HG03159 (cell line): ENCODE data around the gene HNF1A.

Source experiments
- ATAC-seq: cut with Tn5 transposase; IDR thresholded peaks from one replicate; pipeline ENCODE4 v1.9.1; 2021; ENCODE audit warnings: mild to moderate bottlenecking, moderate library complexity; ENCODE audit not compliant: unreplicated experiment

Gene HNF1A

GRCh38 chr12:121009741-121010140, 31.4 kb downstream of the HNF1A start:
- ATAC-seq = no peak

DNA sequence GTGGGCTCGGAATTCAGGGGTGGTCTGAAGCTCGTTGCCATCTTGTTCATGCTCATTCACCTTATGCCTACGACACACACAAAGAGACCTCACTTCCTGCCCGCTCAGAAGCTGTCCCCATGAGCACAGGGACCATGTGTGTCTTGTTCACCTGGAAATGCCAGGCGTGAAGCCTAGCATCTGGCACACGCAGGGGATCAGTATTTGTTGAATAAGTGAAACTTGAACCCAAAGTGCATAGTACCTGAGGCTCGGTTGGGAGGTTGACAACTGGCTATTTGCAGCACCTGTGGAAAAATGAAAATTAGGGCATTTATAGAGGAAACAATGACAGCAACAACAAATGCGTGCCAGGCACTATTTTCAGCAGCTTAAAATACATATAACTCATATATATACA, 32.5 kb downstream of the HNF1A start:
- ATAC-seq = no peak

DNA sequence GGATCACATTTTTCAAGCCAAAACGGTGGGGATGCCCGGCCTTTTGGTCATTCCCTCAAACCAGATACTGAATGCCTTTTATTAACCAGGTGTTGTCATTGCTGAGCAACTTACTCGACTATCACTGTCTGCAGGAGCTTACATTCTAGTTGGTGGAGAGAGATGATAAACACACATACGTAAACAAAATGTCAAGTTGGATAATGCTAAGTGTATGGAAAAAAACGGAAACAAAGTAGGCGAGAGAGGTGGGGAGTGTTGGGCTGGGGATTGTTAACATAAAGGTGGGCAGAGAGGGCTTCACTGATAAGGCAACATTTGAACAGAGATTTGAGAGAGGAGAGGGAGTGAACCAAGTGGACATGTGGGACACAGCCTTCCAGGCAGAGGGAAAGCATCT, 33.5 kb downstream of the HNF1A start:
- ATAC-seq = no peak

GRCh38 chr12:121013715-121014114, 35.4 kb downstream of the HNF1A start:
- no peak for ATAC-seq

DNA sequence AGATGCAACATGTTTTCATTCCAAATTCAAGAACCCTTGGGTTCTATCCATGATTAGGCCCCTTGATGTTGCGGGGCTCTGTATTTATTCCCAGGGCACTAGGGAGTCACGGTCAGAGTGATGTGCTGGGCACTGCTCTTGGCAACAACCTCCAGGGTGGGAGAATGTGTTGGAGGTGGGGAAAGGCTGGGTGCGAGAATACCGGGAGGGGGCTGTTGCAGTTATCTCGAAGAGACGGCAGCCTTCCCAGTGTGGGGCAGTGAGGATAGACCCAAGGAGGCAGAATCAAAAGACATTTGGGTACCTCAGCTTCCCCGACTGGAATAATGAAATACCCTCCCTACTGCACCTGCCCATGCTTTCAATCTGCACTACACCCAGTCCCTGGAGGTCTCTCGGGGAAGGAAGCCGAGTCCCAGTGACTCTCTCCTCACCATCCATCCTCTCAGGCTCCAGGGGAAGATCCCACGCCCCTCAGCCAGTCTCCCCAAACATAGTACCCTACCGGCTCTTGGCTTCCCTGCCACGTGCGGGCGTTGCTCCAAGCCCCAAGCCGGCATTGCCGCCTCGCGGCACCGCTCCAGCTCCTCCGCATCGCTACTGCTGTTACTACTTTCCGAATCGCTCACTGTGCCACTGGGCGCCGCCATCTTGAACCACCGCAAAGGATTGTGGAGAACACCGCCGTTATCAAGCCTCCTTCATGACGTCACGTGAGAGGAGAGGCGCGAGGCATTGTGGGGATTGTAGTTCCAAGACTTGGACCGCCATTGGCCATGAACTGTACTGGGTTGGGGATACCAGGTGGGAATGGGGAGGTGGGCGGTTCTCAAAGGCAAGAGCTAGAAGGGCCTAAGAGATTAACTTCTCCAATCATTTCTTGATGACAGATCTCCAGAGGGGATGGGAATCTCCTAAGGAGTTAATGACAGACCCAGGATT, 37.8 kb downstream of the HNF1A start, which contains the start of gene C12orf43:
TSS of gene C12orf43 (minus strand) at position 663 of the 942 bp plus-strand sequence. CDS start at position 650, 13 bp downstream.
- peak; percentile 96 for ATAC-seq

GRCh38 chr12:121017966-121018491, 39.7 kb downstream of the HNF1A start:
- no peak for ATAC-seq

DNA sequence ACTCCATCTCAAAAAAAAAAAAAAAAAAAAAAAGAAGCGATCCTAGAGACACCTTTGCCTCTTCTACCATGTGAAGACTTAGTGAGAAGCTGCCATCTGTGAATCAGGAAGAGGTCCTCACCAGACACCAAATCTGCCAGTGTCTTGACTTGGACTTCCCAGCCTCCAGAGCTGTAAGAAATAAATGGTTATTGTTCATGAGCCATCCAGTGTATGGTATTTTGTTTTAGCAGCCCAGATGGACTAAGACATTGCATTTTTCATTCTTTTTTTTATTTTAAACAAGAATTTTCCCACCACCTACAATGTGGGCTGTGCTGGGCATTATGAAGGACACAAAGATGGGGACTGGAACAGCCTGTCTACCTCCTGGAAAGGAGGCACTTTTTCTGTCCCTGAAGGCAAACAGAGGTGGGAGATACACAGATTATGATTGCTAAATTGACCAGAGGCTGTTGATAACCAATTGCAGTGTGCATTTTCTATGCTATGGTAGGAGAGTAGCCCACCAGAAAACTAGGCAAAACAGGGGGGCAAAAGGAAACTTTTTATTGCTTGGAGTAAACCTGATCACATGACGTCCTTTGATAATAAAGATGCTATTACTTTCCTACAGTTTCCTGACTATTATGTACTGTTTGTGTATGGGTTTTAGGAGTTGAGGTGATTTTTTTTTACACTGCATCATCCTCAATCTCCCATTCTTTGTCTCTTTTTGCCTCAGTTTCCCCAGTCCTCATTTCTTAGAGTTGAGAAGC, 40.7 kb downstream of the HNF1A start:
- no peak for ATAC-seq

GRCh38 chr12:121021754-121022153, 43.4 kb downstream of the HNF1A start:
- ATAC-seq = no peak

DNA sequence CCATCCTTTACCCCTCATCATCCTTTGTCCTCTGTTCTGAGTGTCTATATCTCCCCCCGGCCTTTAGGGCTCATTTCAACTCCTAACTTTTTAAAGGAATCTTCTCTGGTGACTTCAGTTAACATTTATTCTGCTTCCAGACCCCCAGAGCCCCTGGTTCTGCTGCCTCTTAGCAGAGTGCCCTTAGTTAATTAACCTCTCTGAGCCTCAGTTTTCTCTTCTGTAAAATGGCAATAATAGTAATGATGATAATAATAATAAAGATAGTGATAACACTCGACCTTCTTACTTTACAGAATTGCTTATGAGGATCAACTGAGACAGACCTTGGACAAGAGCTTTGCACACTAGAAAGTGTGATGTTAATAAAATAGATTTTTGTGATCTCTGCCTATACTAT, 44.4 kb downstream of the HNF1A start:
- no peak for ATAC-seq

GRCh38 chr12:121023799-121024198, 45.5 kb downstream of the HNF1A start:
- ATAC-seq = no peak

GRCh38 chr12:121025442-121026226, 47.3 kb downstream of the HNF1A start:
- ATAC-seq = no peak

GRCh38 chr12:121026274-121027045, 48.1 kb downstream of the HNF1A start:
- ATAC-seq = no peak

DNA sequence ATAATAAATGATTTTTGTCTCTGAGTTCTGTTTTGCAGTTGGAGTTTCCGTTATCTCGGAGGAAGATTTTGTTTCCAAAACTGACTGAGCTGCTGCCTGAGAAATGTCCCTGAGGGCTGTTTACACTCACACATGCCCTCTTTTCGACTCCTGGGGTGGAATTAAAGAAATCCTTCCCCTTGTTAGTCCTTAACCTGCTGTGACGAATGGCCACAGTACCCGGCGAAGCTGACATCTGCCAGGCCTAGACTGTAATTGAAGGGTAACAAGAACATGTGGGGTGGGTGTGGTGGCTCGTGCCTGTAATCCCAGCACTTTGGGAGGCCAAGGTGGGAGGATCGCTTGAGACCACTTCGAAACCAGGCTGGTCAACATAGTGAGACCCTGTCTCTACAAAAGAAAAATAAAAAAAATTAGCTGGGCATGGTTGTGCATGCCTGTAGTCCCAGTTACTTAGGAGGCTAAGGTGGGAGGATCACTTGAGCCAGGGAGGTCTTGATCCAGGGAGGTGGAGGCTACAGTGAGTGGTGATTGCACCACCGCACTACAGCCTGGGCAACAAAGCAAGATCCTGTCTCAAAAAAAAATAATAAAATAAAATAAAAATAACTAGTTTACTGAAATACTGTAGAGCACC, 52.4 kb downstream of the HNF1A start:
- ATAC-seq = no peak

DNA sequence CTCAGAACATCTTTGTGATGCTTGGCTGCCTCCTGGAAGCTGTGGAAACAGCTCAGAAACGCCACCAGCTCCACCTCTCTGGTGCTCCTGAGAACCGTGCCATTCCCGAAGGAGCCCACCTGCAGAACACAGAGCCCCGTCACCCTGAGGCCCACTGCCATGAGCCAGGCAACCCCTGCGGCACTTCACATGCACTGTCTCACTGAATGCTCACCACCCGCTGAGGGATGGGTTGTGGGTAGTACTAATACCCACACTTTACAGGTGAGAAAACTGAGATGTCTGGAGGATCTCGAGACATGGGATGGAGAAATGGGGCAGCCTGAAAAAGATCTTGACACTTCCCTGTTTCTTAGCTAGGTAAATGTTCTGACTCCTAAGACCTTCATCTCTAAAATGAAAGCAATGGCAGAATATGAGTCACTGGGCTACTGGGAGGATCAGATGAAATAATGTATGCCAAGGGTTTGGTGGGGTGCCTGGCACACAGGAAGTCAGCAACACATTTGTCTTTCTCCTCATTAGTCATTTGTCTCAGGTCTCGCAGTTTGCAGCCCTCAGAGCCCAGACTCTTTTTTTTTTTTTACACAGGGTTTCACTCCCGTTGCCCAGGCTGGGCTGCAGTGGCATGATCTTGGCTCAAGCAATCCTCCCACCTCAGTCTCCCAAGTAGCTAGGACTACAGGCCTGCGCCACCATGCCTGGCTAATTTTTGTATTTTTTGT, 55.4 kb downstream of the HNF1A start:
- ATAC-seq = no peak

DNA sequence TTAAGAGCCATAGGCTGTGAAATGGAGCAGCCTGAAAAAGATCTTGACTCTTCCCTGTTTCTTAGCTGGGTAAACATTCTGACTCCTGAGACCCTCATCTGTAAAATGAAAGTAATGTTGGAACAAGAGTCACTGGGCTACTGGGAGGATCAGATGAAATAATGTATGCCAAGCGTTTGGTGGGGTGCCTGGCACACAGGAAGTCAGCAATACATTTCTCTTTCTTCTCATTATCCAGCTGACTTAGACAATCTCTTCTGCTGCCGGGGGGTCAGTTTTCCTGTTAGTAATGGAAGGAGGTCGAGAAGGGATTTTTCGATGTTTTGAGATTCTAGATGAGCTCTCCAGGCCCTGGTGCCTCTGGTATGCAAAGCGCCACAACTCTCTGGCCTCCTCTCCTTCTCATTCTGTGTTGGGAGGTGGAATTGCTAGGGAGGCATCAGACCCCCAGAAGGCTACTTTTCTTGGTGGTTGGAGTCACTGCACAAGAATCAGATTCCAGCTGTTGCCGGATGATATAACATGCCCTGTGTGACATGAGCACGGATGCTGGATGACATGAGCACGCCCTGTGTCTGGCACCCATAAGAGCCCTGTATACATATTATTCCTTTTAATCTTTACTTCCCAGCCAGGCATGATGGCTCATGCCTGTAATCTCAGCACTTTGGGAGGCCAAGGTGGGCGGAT, 56.4 kb downstream of the HNF1A start:
- ATAC-seq = no peak

DNA sequence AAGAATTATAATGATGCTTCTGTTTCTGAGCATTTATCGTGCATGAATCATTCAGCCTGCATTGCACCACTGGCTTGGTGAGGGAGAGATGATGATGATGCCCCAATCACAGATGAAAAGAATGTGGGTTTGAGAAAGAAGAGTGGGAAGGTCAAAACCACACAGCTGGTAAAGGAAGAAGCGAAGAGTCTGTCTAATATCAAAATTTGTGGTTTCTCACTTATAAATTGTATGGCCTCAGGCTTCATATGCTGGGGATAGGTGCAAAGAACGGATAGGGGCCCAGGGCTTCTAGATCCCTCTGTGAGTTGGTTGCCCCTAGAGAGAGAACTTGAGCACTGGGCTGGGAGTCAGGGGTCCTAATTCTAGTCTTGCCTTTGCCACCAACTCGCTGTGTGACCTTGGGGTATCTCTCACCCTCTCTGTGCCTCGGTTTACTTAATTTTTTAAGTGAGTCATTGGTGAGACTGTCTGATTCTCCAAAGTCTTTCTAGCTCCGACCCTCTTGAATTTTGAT, 58.5 kb downstream of the HNF1A start:
- ATAC-seq = no peak

DNA sequence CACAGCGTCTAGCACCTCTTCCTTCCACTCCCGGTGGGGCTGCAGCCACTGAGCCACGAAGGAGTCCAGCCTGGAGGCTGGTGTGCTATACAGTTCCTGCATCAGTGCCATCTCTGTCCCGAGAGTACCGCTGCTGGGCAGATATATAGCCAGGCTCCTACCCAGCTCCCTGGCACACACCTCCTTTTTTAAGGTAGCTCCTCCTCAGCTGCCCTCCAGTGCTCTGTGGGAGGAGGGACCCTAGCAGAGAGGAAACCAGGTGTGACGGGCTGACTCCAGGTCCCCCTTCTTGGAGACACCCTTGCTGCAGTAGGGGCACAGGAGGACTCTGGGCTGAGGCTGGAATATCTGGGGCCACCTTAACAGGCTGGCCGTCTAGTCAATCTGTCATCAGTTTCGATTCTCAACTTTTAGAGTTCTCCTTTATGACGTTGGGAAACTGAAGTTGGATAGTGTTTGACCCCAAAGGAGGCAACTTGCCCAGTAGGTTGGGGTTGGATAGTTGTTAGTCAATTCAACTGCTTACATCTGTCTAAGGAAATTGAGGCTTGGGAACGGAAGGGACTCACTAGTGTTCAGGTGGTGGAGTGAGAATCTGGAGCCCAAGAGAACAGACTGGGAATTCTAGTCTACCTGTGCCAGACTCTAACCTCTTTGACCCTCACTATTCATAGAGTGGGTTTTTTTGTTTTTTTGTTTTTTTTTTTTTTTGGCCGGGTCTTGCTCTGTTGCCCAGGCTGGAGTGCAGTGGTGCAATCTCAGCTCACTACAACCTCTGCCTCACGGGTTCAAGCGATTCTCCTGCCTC, 60.7 kb downstream of the HNF1A start, which contains the start of gene OASL:
TSS of gene OASL (minus strand) at position 386 of the 808 bp plus-strand sequence. CDS start at position 111, 275 bp downstream.
- peak; percentile 77 for ATAC-seq
